ENCODE data around the gene GLB1L. TPM values are rescaled to one million over a fixed set of nuclear protein-coding genes. Genes with fewer than 3 reads are reported as not detected.

The GLB1L gene
- total and polyA plus RNA-seq, 2 of the 8 experiments (the other 6 are each of a cell fraction or from before 2014, with no cell fraction given) = 3.7 to 4.0 TPM

- no peaks in the 10 kb centered on the region; the same call in 1 of the 2 replicates for H3K79me1 ChIP-seq (ENCODE audit: low read depth, low read length)
- H2AK5ac ChIP-seq (ENCODE audit: low read depth, low read length) = no peak overlapping the region
- H3K4me3 ChIP-seq (ENCODE audit: extremely low read depth in 1 of 4, insufficient read depth in 2 of 4, low read depth in 3 of 4, low read length in 4 of 4) = peak overlapping the region; percentile 82 to 97 (median 92)
- H4K20me1 ChIP-seq (replicated peaks in 1 of 2; ENCODE audit: control insufficient read depth in 1 of 2, insufficient read depth in 2 of 2, low read length in 2 of 2) = peaks cover 0 to 3% of the 10 kb centered on the region in 2 experiments
- no peak overlapping the region; the same call in 1 of the 2 replicates for H3K18ac ChIP-seq (ENCODE audit: extremely low read depth, low read length)
- FAIRE-seq = no peak
- CTCF ChIA-PET (ENCODE audit: partially characterized antibody) = interaction anchor here (0.7 to 4.9 kb wide), 5 partner anchors 16 to 65 kb away, joined by 3 to 23 read pairs (median 4); partner anchors contain the start of genes GLB1L and STK16
- no peak overlapping the region for H4K8ac ChIP-seq (ENCODE audit: extremely low read depth, insufficient read depth, low read length)
- no peak overlapping the region for H2BK15ac ChIP-seq (ENCODE audit: low read length)
- 9% methylated on average over 17 of the region's 19 CpGs; no CpG with 5 or more reads in 1 of the 2 experiments for WGBS, 2 experiments (ENCODE audit: extremely low coverage in 1 of 2, insufficient coverage in 1 of 2, insufficient read length in 1 of 2, insufficient replicate concordance in 2 of 2, low coverage in 1 of 2, low lambda C conversion rate in 2 of 2, missing lambda C conversion rate in 1 of 2)
- no peak overlapping the region; the same call in 1 of the 2 replicates for H2BK5ac ChIP-seq (ENCODE audit: low read depth, low read length)
- H3K4ac ChIP-seq (replicated peaks; ENCODE audit: insufficient read length, low read depth, low read length) = peak overlapping the region; percentile 32
- POLR2A ChIA-PET (ENCODE audit: partially characterized antibody) = interaction anchor here (0.9 to 4.6 kb wide), 10 partner anchors 9 to 102 kb away, joined by 3 to 57 read pairs (median 8); partner anchors contain the start of genes ABCB6, CNPPD1, DNAJB2 and GLB1L
- no peak for DNase-seq (ENCODE audit: low read depth in 1 of 2, low spot score in 2 of 2)
- H3K4me2 ChIP-seq (ENCODE audit: insufficient read depth in 1 of 2, low read depth in 2 of 2, low read length in 2 of 2) = peak overlapping the region; percentile 85 to 91
- peaks cover 0 to 6% (median 3%) of the 10 kb centered on the region in 4 experiments; a peak in 5 of 7 replicates for H3K4me1 ChIP-seq (replicated peaks in 1 of 4; ENCODE audit: control insufficient read depth in 3 of 4, insufficient read depth in 4 of 4, low read length in 3 of 4)
- peak overlapping the region; percentile 71; the same call in 1 of the 2 replicates for H3K27ac ChIP-seq (ENCODE audit: low read depth, low read length)
- peak overlapping the region; percentile 52 for H3K56ac ChIP-seq (replicated peaks; ENCODE audit: insufficient read length, low read depth, low read length)
- no peak overlapping the region for H4K5ac ChIP-seq (ENCODE audit: insufficient read length, low read depth, low read length)
- TF ChIP-seq EZH2 (IDR thresholded peaks at IDR 0.05; ENCODE audit: low read depth, low read length, severe bottlenecking) (no peak), CBX8 (IDR thresholded peaks at IDR 0.05; ENCODE audit: borderline replicate concordance, low read depth, low read length) (no peak), HDAC2 (IDR thresholded peaks at IDR 0.05; ENCODE audit: borderline replicate concordance in 1 of 2, low read depth in 2 of 2, low read length in 2 of 2) (no peak), SP1 (IDR thresholded peaks at IDR 0.05; ENCODE audit: low read depth, low read length) (no peak), CHD2 (IDR thresholded peaks at IDR 0.05; ENCODE audit: low read length) (no peak), KDM5A (IDR thresholded peaks at IDR 0.05; ENCODE audit: low read length) (0 out of 2 replicates have a peak, but pooled peaks have one; percentile 30), GTF2F1 (IDR thresholded peaks at IDR 0.05; ENCODE audit: borderline replicate concordance, low read depth, low read length) (no peak)
- no peaks in the 10 kb centered on the region for H3K9me3 ChIP-seq (ENCODE audit: insufficient read depth in 2 of 2, low read depth in 1 of 2, low read length in 1 of 2)
- no peak overlapping the region for H4K91ac ChIP-seq (replicated peaks; ENCODE audit: insufficient read length, low read length)
- peak overlapping the region; percentile 9 to 68 (median 41); a peak in 6 of 7 replicates for H3K9ac ChIP-seq (replicated peaks in 1 of 4; ENCODE audit: extremely low read depth in 1 of 4, low read depth in 3 of 4, low read length in 3 of 4)
- no peak overlapping the region for H3K23ac ChIP-seq (ENCODE audit: insufficient read length)
- H3K23me2 ChIP-seq (ENCODE audit: low read depth, low read length) = peaks cover 7% of the 10 kb centered on the region; the same call in 1 of the 2 replicates
- H2BK20ac ChIP-seq (ENCODE audit: low read length) = no peak overlapping the region
- H3K79me2 ChIP-seq (ENCODE audit: control insufficient read depth in 1 of 2, insufficient read depth in 2 of 2, low read length in 2 of 2) = peaks cover 0 to 12% of the 10 kb centered on the region in 2 experiments; a peak in 2 of 4 replicates
- no peak overlapping the region for H2BK120ac ChIP-seq (replicated peaks; ENCODE audit: low read depth, low read length)
- H3K27me3 ChIP-seq (replicated peaks in 1 of 4; ENCODE audit: control insufficient read depth in 3 of 4, extremely low read depth in 1 of 4, insufficient read depth in 3 of 4, low read length in 3 of 4) = no peaks in the 10 kb centered on the region; a peak in 1 of 7 replicates
- no peak overlapping the region for H2AFZ ChIP-seq (ENCODE audit: low read length)
- H3K36me3 ChIP-seq (ENCODE audit: control insufficient read depth in 2 of 4, insufficient read depth in 4 of 4, low read length in 3 of 4) = peaks cover 18 to 48% (median 36%) of the 10 kb centered on the region in 4 experiments
- no peak overlapping the region for H2BK12ac ChIP-seq (ENCODE audit: low read depth, low read length)
- no peak overlapping the region for H3K14ac ChIP-seq (ENCODE audit: insufficient read length)
Measured at GRCh38 chr2:219228911-219229304, 16.3 kb downstream of the GLB1L start.
